Nephron (organoid): ENCODE data around the gene MED27.

ENCODE experiments used
- H3K27ac Mint-ChIP-seq, 3 experiments: 2 replicates each; pipeline ENCODE4 v1.8.0; 2020; ENCODE audit warnings: mixed read lengths in 3 of 3, mild to moderate bottlenecking in 2 of 3, moderate library complexity in 1 of 3
- H3K27me3 Mint-ChIP-seq: 2 replicates; pipeline ENCODE4 v1.8.0; 2021; ENCODE audit warnings: low read depth, mild to moderate bottlenecking, moderate library complexity, mixed read lengths
- H3K36me3 Mint-ChIP-seq: 2 replicates; pipeline ENCODE4 v1.8.0; 2020; ENCODE audit warnings: low read depth, mixed read lengths
- H3K4me1 Mint-ChIP-seq: 2 replicates; pipeline ENCODE4 v1.8.0; 2020; ENCODE audit warnings: mixed read lengths
- H3K4me3 Mint-ChIP-seq, 3 experiments: 2 replicates each; pipeline ENCODE4 v1.8.0; 2020; ENCODE audit warnings: mild to moderate bottlenecking in 3 of 3, mixed read lengths in 3 of 3, moderate library complexity in 2 of 3
- H3K9me3 Mint-ChIP-seq: 2 replicates; pipeline ENCODE4 v1.8.0; 2020; ENCODE audit warnings: mixed read lengths
- CTCF ChIP-seq, 3 experiments: fragments of 200-600 bp; sonication (generic); IDR thresholded peaks; one replicate each; pipeline ENCODE4 v1.5.0; 2021; ENCODE audit warnings: antibody characterized with exemption in 3 of 3; ENCODE audit not compliant: unreplicated experiment in 3 of 3

Gene MED27

DNA sequence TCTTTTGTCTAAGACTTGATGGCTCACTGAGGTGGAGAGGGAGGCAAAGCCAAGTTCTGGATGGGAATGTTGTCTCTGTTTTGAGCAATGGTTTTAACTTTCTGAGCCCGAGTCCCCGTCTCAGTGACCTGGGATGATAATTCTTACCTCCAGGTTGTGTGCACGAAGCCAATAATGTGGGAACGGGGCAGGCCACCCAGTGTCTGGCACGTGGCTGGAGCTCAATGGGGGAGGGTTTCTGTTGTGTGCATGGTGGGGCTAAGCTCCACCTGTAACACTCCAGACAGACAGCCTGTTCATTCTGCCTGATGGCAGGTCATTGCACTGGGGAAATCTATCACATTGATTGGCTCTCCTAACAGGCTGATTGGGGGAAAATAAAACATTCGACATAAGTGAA, 45.1 kb upstream of the MED27 start:
- Mint-ChIP-seq H3K4me3 (no peak overlapping the region), H3K27ac (no peak overlapping the region), H3K36me3 (no peaks in the 10 kb centered on the region), H3K27me3 (peaks cover 94% of the 10 kb centered on the region), H3K9me3 (no peaks in the 10 kb centered on the region), H3K4me1 (no peaks in the 10 kb centered on the region)
- no peak for TF ChIP-seq CTCF (IDR thresholded peaks at IDR 0.05; ENCODE audit: unreplicated experiment in 3 of 3)

DNA sequence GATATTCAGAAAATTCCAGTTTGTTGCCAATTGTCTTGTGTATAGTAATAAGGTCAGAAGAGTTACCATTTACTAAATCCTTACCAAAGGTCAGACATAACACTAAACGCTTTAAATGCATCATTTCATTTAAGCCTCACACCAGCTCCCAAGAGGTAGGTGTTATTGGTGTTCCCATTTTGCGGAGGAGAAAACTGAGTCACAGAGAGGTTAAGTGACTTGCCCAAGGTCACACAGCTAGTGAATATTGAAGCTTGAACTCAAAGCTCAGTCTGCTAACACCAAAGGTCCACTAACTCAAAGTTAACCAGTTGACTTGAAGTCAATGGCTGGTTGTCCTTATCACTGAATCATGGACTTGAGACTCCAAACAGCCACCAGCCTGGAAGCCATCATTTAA, 41.4 kb upstream of the MED27 start:
- H3K27me3 Mint-ChIP-seq = peaks cover 96% of the 10 kb centered on the region
- H3K4me3 Mint-ChIP-seq = no peak overlapping the region
- TF ChIP-seq CTCF (IDR thresholded peaks at IDR 0.05; ENCODE audit: unreplicated experiment in 3 of 3) = no peak
- H3K27ac Mint-ChIP-seq = no peak overlapping the region
- H3K36me3 Mint-ChIP-seq = no peaks in the 10 kb centered on the region
- H3K4me1 Mint-ChIP-seq = no peaks in the 10 kb centered on the region
- no peaks in the 10 kb centered on the region for H3K9me3 Mint-ChIP-seq

GRCh38 chr9:132117694-132118093, 38.0 kb upstream of the MED27 start:
- Mint-ChIP-seq H3K27ac (no peak overlapping the region), H3K4me3 (no peak overlapping the region), H3K27me3 (peaks cover 87% of the 10 kb centered on the region), H3K4me1 (no peaks in the 10 kb centered on the region), H3K9me3 (peaks cover 3% of the 10 kb centered on the region), H3K36me3 (no peaks in the 10 kb centered on the region)
- TF ChIP-seq CTCF (IDR thresholded peaks at IDR 0.05; ENCODE audit: unreplicated experiment in 3 of 3) = no peak

DNA sequence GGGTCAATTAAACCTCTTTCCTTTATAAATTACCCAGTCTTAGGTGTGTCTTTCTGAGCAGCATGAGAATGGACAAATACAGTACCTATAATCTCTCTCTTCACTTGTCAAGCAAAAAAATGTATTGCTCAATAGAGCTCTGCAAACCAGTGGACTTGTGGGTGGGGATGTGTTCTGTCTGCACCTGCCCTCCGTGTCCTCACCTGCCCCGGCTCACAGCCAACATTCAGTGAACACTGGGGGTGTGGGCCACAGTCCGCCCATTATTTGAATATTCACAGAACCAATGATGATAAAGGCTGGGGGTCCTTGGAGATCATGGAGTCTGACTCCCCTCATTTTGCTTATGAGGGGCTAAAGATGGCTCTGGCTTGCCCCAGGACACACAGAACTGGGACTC, 36.9 kb upstream of the MED27 start:
- H3K27ac Mint-ChIP-seq = no peak overlapping the region
- peaks cover 3% of the 10 kb centered on the region for H3K9me3 Mint-ChIP-seq
- no peak overlapping the region for H3K4me3 Mint-ChIP-seq
- no peak for TF ChIP-seq CTCF (IDR thresholded peaks at IDR 0.05; ENCODE audit: unreplicated experiment in 3 of 3)
- no peaks in the 10 kb centered on the region for H3K4me1 Mint-ChIP-seq
- H3K36me3 Mint-ChIP-seq = no peaks in the 10 kb centered on the region
- H3K27me3 Mint-ChIP-seq = peaks cover 87% of the 10 kb centered on the region

DNA sequence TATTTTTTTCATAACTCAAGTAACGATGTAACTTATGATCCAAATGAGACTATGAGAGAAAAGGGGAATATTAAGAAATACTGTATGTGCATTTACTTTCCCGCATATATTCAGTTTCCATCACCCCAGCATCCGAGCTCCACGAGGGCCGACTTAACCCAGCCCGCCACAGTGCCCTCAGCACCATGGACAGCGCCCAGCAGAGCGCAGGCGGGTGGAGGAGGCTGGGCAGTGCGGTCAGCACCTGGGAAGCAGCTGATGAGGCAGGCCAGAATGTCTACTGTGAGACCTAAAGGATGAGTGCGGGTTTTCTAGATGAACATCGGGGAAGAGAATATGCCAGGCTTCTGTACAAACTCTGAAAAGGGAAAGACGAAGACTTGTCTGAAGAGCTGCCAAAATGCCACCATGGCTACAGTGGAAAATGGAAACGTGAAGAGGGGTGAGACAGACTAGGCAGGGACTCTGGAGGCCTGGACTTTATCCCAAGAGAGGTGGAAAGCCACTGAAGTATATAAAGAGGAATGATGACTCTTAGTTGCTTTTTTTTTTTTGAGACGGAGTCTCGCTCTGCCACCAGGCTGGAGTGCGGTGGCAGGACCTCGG, 34.5 kb upstream of the MED27 start:
- Mint-ChIP-seq H3K4me1 (no peaks in the 10 kb centered on the region), H3K36me3 (no peaks in the 10 kb centered on the region), H3K9me3 (peaks cover 3% of the 10 kb centered on the region), H3K27me3 (peaks cover 90% of the 10 kb centered on the region), H3K4me3 (no peak overlapping the region), H3K27ac (no peak overlapping the region)
- no peak for TF ChIP-seq CTCF (IDR thresholded peaks at IDR 0.05; ENCODE audit: unreplicated experiment in 3 of 3)

DNA sequence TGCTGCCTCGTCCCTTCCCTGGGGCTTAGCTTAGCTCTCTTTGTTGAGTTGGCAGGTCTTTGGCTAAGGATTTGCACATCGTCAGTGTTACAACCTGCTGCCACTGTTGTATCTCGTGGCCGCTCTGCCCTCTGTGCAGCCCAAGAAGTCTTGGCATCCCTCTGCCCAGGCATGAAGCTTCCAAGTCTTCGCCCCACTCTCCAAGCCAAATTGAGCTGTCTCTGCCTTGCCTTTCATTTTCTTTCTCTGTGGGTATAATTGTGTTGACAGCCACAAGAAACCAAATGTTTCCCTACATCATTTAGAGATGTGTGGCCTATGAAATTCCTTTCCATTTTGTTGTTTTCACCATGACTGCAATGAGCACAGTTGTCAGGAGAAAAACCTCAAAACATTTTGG, 29.6 kb upstream of the MED27 start:
- Mint-ChIP-seq H3K27ac (no peak overlapping the region), H3K27me3 (peaks cover 74% of the 10 kb centered on the region), H3K4me3 (no peak overlapping the region), H3K36me3 (no peaks in the 10 kb centered on the region), H3K4me1 (no peaks in the 10 kb centered on the region), H3K9me3 (peaks cover 2% of the 10 kb centered on the region)
- no peak for TF ChIP-seq CTCF (IDR thresholded peaks at IDR 0.05; ENCODE audit: unreplicated experiment in 3 of 3)
